ENCODE results near the gene HMCN2.
"Not testable (repeated sequence)": the region's sequence is repeated elsewhere in the genome, so short reads cannot be mapped to it uniquely, and the experiment has no call there.

Gene HMCN2

GRCh38 chr9:130267930-130268329, 2.4 kb downstream of the HMCN2 start:
- Histone ChIP-seq H3K36me3 (ENCODE audit: control insufficient read depth in 2 of 2, insufficient read depth in 2 of 2, low read length in 2 of 2) (no peaks in the 10 kb centered on the region), H3K27ac (ENCODE audit: low read length) (peak overlapping the region; percentile 85), H3K27me3 (ENCODE audit: control insufficient read depth in 1 of 2, insufficient read depth in 2 of 2, low read length in 2 of 2) (peaks cover 0 to 7% of the 10 kb centered on the region in 2 donors), H3K4me1 (ENCODE audit: control insufficient read depth, insufficient read depth, low read length) (peaks cover 35% of the 10 kb centered on the region), H3K4me3 (ENCODE audit: low read length in 2 of 2) (peak overlapping the region in 1 of 2 donors; percentile 62), H3K9me3 (ENCODE audit: control insufficient read depth in 2 of 2, low read length in 2 of 2) (no peaks in the 10 kb centered on the region), H3K9ac (ENCODE audit: low read length in 2 of 2) (peak overlapping the region in 1 of 2 donors; percentile 57)

- Histone ChIP-seq H3K9ac (ENCODE audit: low read length in 2 of 2) (peak overlapping the region; percentile 57 to 66), H3K9me3 (ENCODE audit: control insufficient read depth in 2 of 2, low read length in 2 of 2) (no peaks in the 10 kb centered on the region), H3K4me3 (ENCODE audit: low read length in 2 of 2) (peak overlapping the region; percentile 49 to 62), H3K27ac (ENCODE audit: low read length) (peak overlapping the region; percentile 85), H3K4me1 (ENCODE audit: control insufficient read depth, insufficient read depth, low read length) (peaks cover 35% of the 10 kb centered on the region), H3K36me3 (ENCODE audit: control insufficient read depth in 2 of 2, insufficient read depth in 2 of 2, low read length in 2 of 2) (no peaks in the 10 kb centered on the region), H3K27me3 (ENCODE audit: control insufficient read depth in 1 of 2, insufficient read depth in 2 of 2, low read length in 2 of 2) (peaks cover 0 to 7% of the 10 kb centered on the region in 2 donors)
Measured at GRCh38 chr9:130268521-130269211, 3.1 kb downstream of the HMCN2 start.

DNA sequence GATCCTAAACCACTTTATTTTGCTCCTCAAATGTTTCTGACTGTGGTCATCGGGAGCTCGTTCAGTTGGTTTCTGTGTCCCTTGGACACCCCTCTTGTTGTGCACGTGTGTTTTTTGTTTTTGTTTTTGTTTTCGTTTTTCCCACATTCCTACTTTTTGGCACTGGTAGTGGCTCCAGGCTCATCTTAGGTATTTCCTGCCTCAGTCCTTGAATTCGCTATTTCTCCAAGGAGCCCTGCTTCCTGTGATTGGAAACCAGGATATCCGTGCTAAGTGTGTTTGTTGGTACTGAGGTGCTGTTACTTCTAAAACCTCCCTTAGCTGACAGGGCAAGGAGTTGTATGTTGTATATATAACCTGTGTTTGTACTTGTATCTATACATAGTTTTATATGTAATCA, 5.9 kb downstream of the HMCN2 start:
- Histone ChIP-seq H3K36me3 (ENCODE audit: control insufficient read depth in 2 of 2, insufficient read depth in 2 of 2, low read length in 2 of 2) (no peaks in the 10 kb centered on the region), H3K27me3 (ENCODE audit: control insufficient read depth in 1 of 2, insufficient read depth in 2 of 2, low read length in 2 of 2) (peaks cover 0 to 2% of the 10 kb centered on the region in 2 donors), H3K4me1 (ENCODE audit: control insufficient read depth, insufficient read depth, low read length) (peaks cover 23% of the 10 kb centered on the region), H3K9me3 (ENCODE audit: control insufficient read depth in 2 of 2, low read length in 2 of 2) (no peaks in the 10 kb centered on the region), H3K9ac (ENCODE audit: low read length in 2 of 2) (no peak overlapping the region), H3K27ac (ENCODE audit: low read length) (no peak overlapping the region), H3K4me3 (ENCODE audit: low read length in 2 of 2) (no peak overlapping the region)

- Histone ChIP-seq H3K27me3 (ENCODE audit: control insufficient read depth in 1 of 2, insufficient read depth in 2 of 2, low read length in 2 of 2) (no peaks in the 10 kb centered on the region), H3K9ac (ENCODE audit: low read length in 2 of 2) (no peak overlapping the region), H3K36me3 (ENCODE audit: control insufficient read depth in 2 of 2, insufficient read depth in 2 of 2, low read length in 2 of 2) (no peaks in the 10 kb centered on the region), H3K9me3 (ENCODE audit: control insufficient read depth in 2 of 2, low read length in 2 of 2) (no peaks in the 10 kb centered on the region), H3K4me3 (ENCODE audit: low read length in 2 of 2) (no peak overlapping the region), H3K4me1 (ENCODE audit: control insufficient read depth, insufficient read depth, low read length) (peaks cover 7% of the 10 kb centered on the region), H3K27ac (ENCODE audit: low read length) (no peak overlapping the region)
Measured at GRCh38 chr9:130275156-130275555, 9.6 kb downstream of the HMCN2 start.

- Histone ChIP-seq H3K36me3 (ENCODE audit: control insufficient read depth in 2 of 2, insufficient read depth in 2 of 2, low read length in 2 of 2) (no peaks in the 10 kb centered on the region), H3K9ac (ENCODE audit: low read length in 2 of 2) (no peak overlapping the region), H3K9me3 (ENCODE audit: control insufficient read depth in 2 of 2, low read length in 2 of 2) (no peaks in the 10 kb centered on the region), H3K27me3 (ENCODE audit: control insufficient read depth in 1 of 2, insufficient read depth in 2 of 2, low read length in 2 of 2) (no peaks in the 10 kb centered on the region), H3K4me3 (ENCODE audit: low read length in 2 of 2) (no peak overlapping the region), H3K27ac (ENCODE audit: low read length) (no peak overlapping the region), H3K4me1 (ENCODE audit: control insufficient read depth, insufficient read depth, low read length) (peaks cover 3% of the 10 kb centered on the region)
Measured at GRCh38 chr9:130276121-130276520, 10.6 kb downstream of the HMCN2 start.

- H3K9me3 ChIP-seq (ENCODE audit: control insufficient read depth in 2 of 2, low read length in 2 of 2): no peaks in the 10 kb centered on the region
- H3K36me3 ChIP-seq (ENCODE audit: control insufficient read depth in 2 of 2, insufficient read depth in 2 of 2, low read length in 2 of 2): no peaks in the 10 kb centered on the region
- no peak overlapping the region for H3K4me3 ChIP-seq (ENCODE audit: low read length in 2 of 2)
- H3K4me1 ChIP-seq (ENCODE audit: control insufficient read depth, insufficient read depth, low read length): peaks cover 7% of the 10 kb centered on the region
- H3K27ac ChIP-seq (ENCODE audit: low read length): no peak overlapping the region
- no peaks in the 10 kb centered on the region for H3K27me3 ChIP-seq (ENCODE audit: control insufficient read depth in 1 of 2, insufficient read depth in 2 of 2, low read length in 2 of 2)
- no peak overlapping the region for H3K9ac ChIP-seq (ENCODE audit: low read length in 2 of 2)
Measured at GRCh38 chr9:130276955-130277354, 11.4 kb downstream of the HMCN2 start.

GRCh38 chr9:130277525-130277924, 12.0 kb downstream of the HMCN2 start:
- H3K36me3 ChIP-seq (ENCODE audit: control insufficient read depth in 2 of 2, insufficient read depth in 2 of 2, low read length in 2 of 2); H3K4me3 ChIP-seq (ENCODE audit: low read length in 2 of 2); H3K27ac ChIP-seq (ENCODE audit: low read length); H3K9me3 ChIP-seq (ENCODE audit: control insufficient read depth in 2 of 2, low read length in 2 of 2); H3K9ac ChIP-seq (ENCODE audit: low read length in 2 of 2); H3K27me3 ChIP-seq (ENCODE audit: control insufficient read depth in 1 of 2, insufficient read depth in 2 of 2, low read length in 2 of 2): not testable (repeated sequence)
- peaks cover 13% of the 10 kb centered on the region for H3K4me1 ChIP-seq (ENCODE audit: control insufficient read depth, insufficient read depth, low read length)

DNA sequence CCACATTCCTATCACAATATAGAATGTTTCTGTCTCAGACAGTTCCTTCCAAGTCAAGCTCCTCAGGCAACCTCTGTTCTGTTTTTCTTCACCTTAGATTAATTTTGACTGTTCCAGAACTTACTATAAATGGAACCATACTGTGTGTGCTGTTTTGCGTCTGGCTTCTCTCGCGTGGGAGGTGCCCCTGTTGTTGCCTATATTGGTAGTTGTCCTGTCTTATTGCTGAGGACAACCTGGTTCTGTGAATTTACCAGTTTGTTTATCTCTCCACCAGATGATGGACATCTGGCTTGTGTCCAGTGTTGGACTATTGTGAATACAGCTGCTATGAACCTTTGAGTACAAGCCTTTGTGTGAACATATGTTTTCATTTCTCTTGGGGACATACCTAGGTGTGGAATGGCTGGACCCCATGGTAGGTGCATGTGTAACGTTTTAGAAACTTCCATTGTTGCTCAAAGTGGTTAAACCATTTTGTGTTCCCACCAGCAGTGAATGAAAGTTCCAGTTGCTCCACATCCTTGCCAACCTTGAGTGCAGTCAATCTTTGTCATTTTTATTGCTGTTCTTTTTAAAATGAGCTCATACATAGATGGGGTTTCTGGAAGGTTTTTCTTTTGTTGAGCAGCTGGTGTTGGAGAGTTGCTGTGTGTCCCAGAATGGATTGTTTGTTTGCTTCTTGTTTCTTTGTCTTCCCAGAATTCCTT, 18.1 kb downstream of the HMCN2 start:
- H3K27me3 ChIP-seq (ENCODE audit: control insufficient read depth in 1 of 2, insufficient read depth in 2 of 2, low read length in 2 of 2): no peaks in the 10 kb centered on the region
- no peak overlapping the region for H3K9ac ChIP-seq (ENCODE audit: low read length in 2 of 2)
- H3K36me3 ChIP-seq (ENCODE audit: control insufficient read depth in 2 of 2, insufficient read depth in 2 of 2, low read length in 2 of 2): peaks cover 3 to 8% of the 10 kb centered on the region in 2 donors
- no peak overlapping the region for H3K4me3 ChIP-seq (ENCODE audit: low read length in 2 of 2)
- peaks cover 43% of the 10 kb centered on the region for H3K4me1 ChIP-seq (ENCODE audit: control insufficient read depth, insufficient read depth, low read length)
- peak overlapping the region; percentile 31 for H3K27ac ChIP-seq (ENCODE audit: low read length)
- H3K9me3 ChIP-seq (ENCODE audit: control insufficient read depth in 2 of 2, low read length in 2 of 2): no peaks in the 10 kb centered on the region

DNA sequence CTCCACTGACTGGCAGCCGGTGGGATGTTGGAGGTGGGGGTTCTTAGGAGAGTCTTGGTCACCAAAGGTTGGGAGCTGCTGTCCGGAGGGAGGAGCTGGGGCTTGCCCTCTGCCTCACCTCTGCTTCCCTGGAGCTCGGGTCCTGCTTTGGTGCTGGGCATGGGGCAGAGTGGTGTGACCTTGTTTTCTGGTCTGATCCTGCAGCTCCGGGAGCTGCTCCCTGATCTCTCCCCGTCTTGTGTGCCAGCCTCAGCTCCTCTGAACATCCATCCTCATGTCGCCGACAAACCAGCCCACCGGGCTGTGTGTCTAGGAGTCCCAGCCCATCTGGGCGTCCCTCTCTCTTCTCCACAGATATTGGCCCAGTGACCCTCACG, 18.7 kb downstream of the HMCN2 start:
- Histone ChIP-seq H3K4me3 (ENCODE audit: low read length in 2 of 2) (no peak overlapping the region), H3K9ac (ENCODE audit: low read length in 2 of 2) (no peak overlapping the region), H3K9me3 (ENCODE audit: control insufficient read depth in 2 of 2, low read length in 2 of 2) (no peaks in the 10 kb centered on the region), H3K4me1 (ENCODE audit: control insufficient read depth, insufficient read depth, low read length) (peaks cover 46% of the 10 kb centered on the region), H3K27ac (ENCODE audit: low read length) (peak overlapping the region; percentile 31), H3K36me3 (ENCODE audit: control insufficient read depth in 2 of 2, insufficient read depth in 2 of 2, low read length in 2 of 2) (peaks cover 3 to 8% of the 10 kb centered on the region in 2 donors), H3K27me3 (ENCODE audit: control insufficient read depth in 1 of 2, insufficient read depth in 2 of 2, low read length in 2 of 2) (no peaks in the 10 kb centered on the region)

GRCh38 chr9:130284690-130285089, 19.1 kb downstream of the HMCN2 start:
- Histone ChIP-seq H3K9me3 (ENCODE audit: control insufficient read depth in 2 of 2, low read length in 2 of 2) (no peaks in the 10 kb centered on the region), H3K36me3 (ENCODE audit: control insufficient read depth in 2 of 2, insufficient read depth in 2 of 2, low read length in 2 of 2) (peaks cover 3 to 8% of the 10 kb centered on the region in 2 donors), H3K9ac (ENCODE audit: low read length in 2 of 2) (no peak overlapping the region), H3K27ac (ENCODE audit: low read length) (no peak overlapping the region), H3K27me3 (ENCODE audit: control insufficient read depth in 1 of 2, insufficient read depth in 2 of 2, low read length in 2 of 2) (no peaks in the 10 kb centered on the region), H3K4me1 (ENCODE audit: control insufficient read depth, insufficient read depth, low read length) (peaks cover 51% of the 10 kb centered on the region), H3K4me3 (ENCODE audit: low read length in 2 of 2) (no peak overlapping the region)

- Histone ChIP-seq H3K4me3 (ENCODE audit: low read length in 2 of 2) (no peak overlapping the region), H3K9me3 (ENCODE audit: control insufficient read depth in 2 of 2, low read length in 2 of 2) (no peaks in the 10 kb centered on the region), H3K36me3 (ENCODE audit: control insufficient read depth in 2 of 2, insufficient read depth in 2 of 2, low read length in 2 of 2) (peaks cover 3 to 8% of the 10 kb centered on the region in 2 donors), H3K9ac (ENCODE audit: low read length in 2 of 2) (no peak overlapping the region), H3K27ac (ENCODE audit: low read length) (no peak overlapping the region), H3K4me1 (ENCODE audit: control insufficient read depth, insufficient read depth, low read length) (peaks cover 53% of the 10 kb centered on the region), H3K27me3 (ENCODE audit: control insufficient read depth in 1 of 2, insufficient read depth in 2 of 2, low read length in 2 of 2) (no peaks in the 10 kb centered on the region)
Measured at GRCh38 chr9:130285271-130285670, 19.7 kb downstream of the HMCN2 start.
